Esophagus muscularis mucosa (tissue), 4 donors: Measurements from ENCODE around the gene IKZF3. TPM values are rescaled to one million over a fixed set of nuclear protein-coding genes. Genes with fewer than 3 reads are reported as not detected.
A peak's percentile ranks its signal among the peaks of the same experiment; 100 is the strongest.
"Not testable (repeated sequence)": the region's sequence is repeated elsewhere in the genome, so short reads cannot be mapped to it uniquely, and the experiment has no call there.

Experiments used
- DNase-seq: peaks from one replicate; pipeline ENCODE4 v3.0.0-alpha.2; 2017; ENCODE audit errors: extremely low spot score
- H3K27ac ChIP-seq, 4 donors: fragments of 200-600 bp; sonication (generic); replicated peaks in 1 of 4; 1 replicate in 3 of 4; 2 replicates in 1 of 4; pipeline ENCODE4 v1.5.1; 2016 to 2019; ENCODE audit warnings: mild to moderate bottlenecking in 1 of 4
- H3K27me3 ChIP-seq, 4 donors: fragments of 200-600 bp; sonication (generic); one replicate each; pipeline versions ENCODE4 v1.5.1 to v1.6.0; 2016 to 2019
- H3K36me3 ChIP-seq, 4 donors: fragments of 200-600 bp; sonication (generic); one replicate each; pipeline ENCODE4 v1.5.1; 2016 to 2019
- H3K4me1 ChIP-seq, 4 donors: fragments of 200-600 bp; sonication (generic); one replicate each; pipeline ENCODE4 v1.5.1; 2016 to 2019
- H3K4me3 ChIP-seq, 4 donors: fragments of 200-600 bp; sonication (generic); 1 replicate in 2 of 4; 2 replicates in 2 of 4; pipeline ENCODE4 v1.5.1; 2016 to 2019; ENCODE audit warnings: mild to moderate bottlenecking in 4 of 4, moderate library complexity in 1 of 4
- H3K9me3 ChIP-seq, 4 donors: fragments of 200-600 bp; sonication (generic); 1 replicate in 3 of 4; 2 replicates in 1 of 4; pipeline ENCODE4 v1.5.1; 2016 to 2019
- EP300 ChIP-seq: sonication (generic); formaldehyde crosslinking; IDR thresholded peaks from one replicate; pipeline ENCODE4 v1.6.1; 2017; ENCODE audit warnings: antibody characterized with exemption
- POLR2A ChIP-seq: fragments of 450-650 bp; IDR thresholded peaks from one replicate; pipeline ENCODE4 v1.6.1; 2017; ENCODE audit warnings: antibody characterized with exemption, moderate library complexity, mild to moderate bottlenecking, low read depth
- POLR2AphosphoS5 ChIP-seq, 2 donors: sonication (generic); formaldehyde crosslinking; IDR thresholded peaks; one replicate each; pipeline ENCODE4 v1.6.1; 2017; ENCODE audit warnings: antibody characterized with exemption in 2 of 2
- WGBS: methylation state at CpG from one replicate; pipeline ENCODE4 v1.1.5; 2018; 5-methylcytosine and 5-hydroxymethylcytosine counted together
- intact Hi-C: fragments of 100-400 bp; cut with DNase I; formaldehyde crosslinking; loops from one replicate; pipeline ENCODE4 v1.15.1; 2023
- total RNA-seq, 4 donors: library from RNA; depleted of rRNA; stranded (reverse); fragments of >200 nt; gene quantifications; one replicate each; pipeline versions ENCODE4 v1.1.0 to v1.2.1, GENCODE V29; 2016
- TF ChIP-seq, protein P1 (sequence below), 3 experiments: fragments of 200-600 bp in 2 of 3; fragments of 450-650 bp in 1 of 3; sonication (generic) in 2 of 3; IDR thresholded peaks; one replicate each; pipeline ENCODE4 v1.5.1; 2017 to 2019; ENCODE audit warnings: antibody characterized with exemption in 3 of 3, mild to moderate bottlenecking in 2 of 3, moderate library complexity in 1 of 3

The IKZF3 gene
- total RNA-seq, 4 donors from 2014 or later: 0.83 to 3.8 (median 1.3) TPM

DNA sequence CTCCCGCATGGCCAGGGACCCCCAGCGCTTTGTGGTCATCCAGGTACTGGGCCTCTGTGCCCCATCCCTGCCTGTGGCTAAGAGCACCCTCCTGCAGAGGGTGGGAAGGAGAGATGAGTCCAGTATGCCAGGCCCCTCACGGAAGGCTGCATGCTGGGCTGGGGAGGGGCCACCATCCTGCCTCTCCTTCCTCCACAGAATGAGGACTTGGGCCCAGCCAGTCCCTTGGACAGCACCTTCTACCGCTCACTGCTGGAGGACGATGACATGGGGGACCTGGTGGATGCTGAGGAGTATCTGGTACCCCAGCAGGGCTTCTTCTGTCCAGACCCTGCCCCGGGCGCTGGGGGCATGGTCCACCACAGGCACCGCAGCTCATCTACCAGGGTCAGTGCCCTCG lies 137.5 kb downstream of the IKZF3 start:
- no peak for DNase-seq

DNA sequence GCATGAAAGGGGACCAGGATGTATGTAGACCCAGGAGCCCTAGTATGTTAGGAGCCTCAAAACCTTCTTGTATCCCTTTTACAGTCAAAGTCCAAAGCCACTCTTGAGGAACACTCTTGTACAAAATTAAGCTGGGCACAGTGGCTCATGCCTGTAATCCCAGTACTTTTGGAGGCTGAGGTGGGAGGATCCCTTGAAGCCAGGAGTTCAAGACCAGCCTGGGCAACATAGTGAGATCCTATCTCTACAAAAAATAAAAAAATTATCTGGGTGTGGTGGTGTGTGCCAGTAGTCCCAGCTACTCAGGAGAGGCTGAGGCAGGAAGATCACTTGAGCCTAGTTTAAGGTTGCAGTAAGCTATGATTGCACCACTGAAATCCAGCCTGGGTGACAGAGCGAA lies 138.2 kb downstream of the IKZF3 start:
- WGBS: 96% methylated on average over 1 of the region's 1 CpG
- peaks cover 10 to 71% (median 67%) of the 10 kb centered on the region in 4 donors for H3K36me3 ChIP-seq
- not testable (repeated sequence) for H3K27me3 ChIP-seq, H3K27ac ChIP-seq, DNase-seq, H3K9me3 ChIP-seq, H3K4me3 ChIP-seq
- H3K4me1 ChIP-seq: peaks cover 11 to 22% (median 15%) of the 10 kb centered on the region in 4 donors
- intact Hi-C loops: loop anchor here (5.0 kb wide), 3 partner anchors 39 to 104 kb away; partner anchors contain the start of genes PGAP3 and STARD3

More for the DNA sequence above, 137.5 kb downstream of the IKZF3 start:
- WGBS: 85% methylated on average over 9 of the region's 9 CpGs
- H3K9me3 ChIP-seq: no peaks in the 10 kb centered on the region
- H3K27ac ChIP-seq: no peak overlapping the region
- H3K4me1 ChIP-seq: peaks cover 11 to 22% (median 16%) of the 10 kb centered on the region in 4 donors
- H3K4me3 ChIP-seq: no peak overlapping the region
- TF ChIP-seq, protein P1, sequence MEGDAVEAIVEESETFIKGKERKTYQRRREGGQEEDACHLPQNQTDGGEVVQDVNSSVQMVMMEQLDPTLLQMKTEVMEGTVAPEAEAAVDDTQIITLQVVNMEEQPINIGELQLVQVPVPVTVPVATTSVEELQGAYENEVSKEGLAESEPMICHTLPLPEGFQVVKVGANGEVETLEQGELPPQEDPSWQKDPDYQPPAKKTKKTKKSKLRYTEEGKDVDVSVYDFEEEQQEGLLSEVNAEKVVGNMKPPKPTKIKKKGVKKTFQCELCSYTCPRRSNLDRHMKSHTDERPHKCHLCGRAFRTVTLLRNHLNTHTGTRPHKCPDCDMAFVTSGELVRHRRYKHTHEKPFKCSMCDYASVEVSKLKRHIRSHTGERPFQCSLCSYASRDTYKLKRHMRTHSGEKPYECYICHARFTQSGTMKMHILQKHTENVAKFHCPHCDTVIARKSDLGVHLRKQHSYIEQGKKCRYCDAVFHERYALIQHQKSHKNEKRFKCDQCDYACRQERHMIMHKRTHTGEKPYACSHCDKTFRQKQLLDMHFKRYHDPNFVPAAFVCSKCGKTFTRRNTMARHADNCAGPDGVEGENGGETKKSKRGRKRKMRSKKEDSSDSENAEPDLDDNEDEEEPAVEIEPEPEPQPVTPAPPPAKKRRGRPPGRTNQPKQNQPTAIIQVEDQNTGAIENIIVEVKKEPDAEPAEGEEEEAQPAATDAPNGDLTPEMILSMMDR (IDR thresholded peaks at IDR 0.05): no peak
- TF ChIP-seq POLR2A (no peak), POLR2AphosphoS5 (IDR thresholded peaks at IDR 0.05) (peak in 1 of 2 donors; percentile 9), EP300 (no peak)
- H3K36me3 ChIP-seq: peaks cover 10 to 71% (median 65%) of the 10 kb centered on the region in 4 donors
- intact Hi-C loops: loop anchor here (5.0 kb wide), 3 partner anchors 39 to 104 kb away; partner anchors contain the start of genes PGAP3 and STARD3
- H3K27me3 ChIP-seq: no peaks in the 10 kb centered on the region

DNA sequence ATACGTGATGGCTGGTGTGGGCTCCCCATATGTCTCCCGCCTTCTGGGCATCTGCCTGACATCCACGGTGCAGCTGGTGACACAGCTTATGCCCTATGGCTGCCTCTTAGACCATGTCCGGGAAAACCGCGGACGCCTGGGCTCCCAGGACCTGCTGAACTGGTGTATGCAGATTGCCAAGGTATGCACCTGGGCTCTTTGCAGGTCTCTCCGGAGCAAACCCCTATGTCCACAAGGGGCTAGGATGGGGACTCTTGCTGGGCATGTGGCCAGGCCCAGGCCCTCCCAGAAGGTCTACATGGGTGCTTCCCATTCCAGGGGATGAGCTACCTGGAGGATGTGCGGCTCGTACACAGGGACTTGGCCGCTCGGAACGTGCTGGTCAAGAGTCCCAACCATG lies 139.4 kb downstream of the IKZF3 start:
- Histone ChIP-seq H3K27me3 (no peaks in the 10 kb centered on the region), H3K4me1 (peaks cover 5 to 18% (median 8%) of the 10 kb centered on the region in 4 donors), H3K36me3 (peaks cover 10 to 82% (median 76%) of the 10 kb centered on the region in 4 donors), H3K9me3 (no peaks in the 10 kb centered on the region), H3K4me3 (no peak overlapping the region), H3K27ac (no peak overlapping the region)
- 94% methylated on average over 12 of the region's 13 CpGs for WGBS
- TF ChIP-seq POLR2A: no peak
- TF ChIP-seq, protein P1 (IDR thresholded peaks at IDR 0.05): no peak
- no peak for TF ChIP-seq POLR2AphosphoS5 (IDR thresholded peaks at IDR 0.05)
- TF ChIP-seq EP300: no peak
- DNase-seq: no peak
- intact Hi-C loops: loop anchor here (5.0 kb wide), 3 partner anchors 37 to 102 kb away; partner anchors contain the start of genes PGAP3 and STARD3

DNA sequence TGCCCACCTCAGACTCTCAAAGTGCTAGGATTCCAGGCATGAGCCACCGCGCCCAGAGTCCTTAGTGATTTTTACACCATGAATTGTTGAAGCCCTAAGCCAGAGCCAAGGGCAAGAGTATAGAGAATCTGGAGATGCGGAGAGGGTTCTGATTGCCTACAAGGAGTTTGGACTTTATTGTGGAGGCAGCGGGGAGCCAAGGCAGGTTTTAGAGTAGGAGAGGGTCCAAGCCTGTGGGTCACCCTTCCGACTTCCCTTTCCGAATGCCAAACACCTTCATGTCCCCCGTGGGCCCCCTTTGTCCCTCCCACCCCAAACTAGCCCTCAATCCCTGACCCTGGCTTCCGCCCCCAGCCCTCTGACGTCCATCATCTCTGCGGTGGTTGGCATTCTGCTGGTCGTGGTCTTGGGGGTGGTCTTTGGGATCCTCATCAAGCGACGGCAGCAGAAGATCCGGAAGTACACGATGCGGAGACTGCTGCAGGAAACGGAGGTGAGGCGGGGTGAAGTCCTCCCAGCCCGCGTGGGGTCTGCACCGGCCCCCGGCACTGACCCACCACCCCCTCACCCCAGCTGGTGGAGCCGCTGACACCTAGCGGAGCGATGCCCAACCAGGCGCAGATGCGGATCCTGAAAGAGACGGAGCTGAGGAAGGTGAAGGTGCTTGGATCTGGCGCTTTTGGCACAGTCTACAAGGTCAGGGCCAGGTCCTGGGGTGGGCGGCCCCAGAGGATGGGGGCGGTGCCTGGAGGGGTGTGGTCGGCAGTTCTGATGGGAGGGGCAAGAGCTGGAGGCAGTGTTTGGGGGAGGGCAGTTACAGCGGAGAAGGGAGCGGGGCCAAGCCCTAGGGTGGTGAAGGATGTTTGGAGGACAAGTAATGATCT lies 140.9 kb downstream of the IKZF3 start:
- Histone ChIP-seq H3K27me3 (no peaks in the 10 kb centered on the region), H3K4me3 (no peak overlapping the region), H3K9me3 (no peaks in the 10 kb centered on the region), H3K4me1 (peaks cover 0 to 5% (median 0%) of the 10 kb centered on the region in 4 donors), H3K36me3 (peaks cover 9 to 91% (median 79%) of the 10 kb centered on the region in 4 donors), H3K27ac (no peak overlapping the region)
- WGBS: 85% methylated on average over 34 of the region's 34 CpGs
- intact Hi-C loops: no loop called here
- TF ChIP-seq EP300 (no peak), POLR2A (no peak), POLR2AphosphoS5 (IDR thresholded peaks at IDR 0.05) (no peak)
- TF ChIP-seq, protein P1 (IDR thresholded peaks at IDR 0.05): no peak
- DNase-seq: no peak

DNA sequence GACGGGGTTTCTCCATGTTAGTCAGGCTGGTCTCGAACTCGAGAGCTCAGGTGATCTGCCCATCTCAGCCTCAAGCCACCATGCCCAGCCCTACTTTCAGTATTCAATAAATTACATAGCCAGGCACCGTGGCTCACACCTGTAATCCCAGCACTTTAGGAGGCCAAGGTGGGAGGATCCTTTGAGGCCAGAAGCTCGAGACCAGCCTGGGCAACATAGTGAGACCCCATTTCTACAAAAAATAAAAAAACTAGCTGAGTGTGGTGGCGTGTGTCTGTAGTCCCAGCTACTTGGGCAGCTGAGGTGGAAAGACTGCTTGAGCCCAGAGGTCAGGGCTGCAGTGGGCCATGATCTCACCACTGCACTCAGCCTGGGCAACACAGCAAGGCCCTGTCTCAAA lies 142.0 kb downstream of the IKZF3 start:
- no peak for DNase-seq
- Histone ChIP-seq H3K36me3 (peaks cover 0 to 91% (median 79%) of the 10 kb centered on the region in 4 donors), H3K9me3 (no peaks in the 10 kb centered on the region), H3K4me3 (no peak overlapping the region), H3K27ac (no peak overlapping the region), H3K4me1 (no peaks in the 10 kb centered on the region), H3K27me3 (no peaks in the 10 kb centered on the region)
- WGBS: 90% methylated on average over 6 of the region's 6 CpGs
- TF ChIP-seq POLR2AphosphoS5 (IDR thresholded peaks at IDR 0.05) (no peak), EP300 (no peak)
- intact Hi-C loops: no loop called here
